Measurements from ENCODE around the gene DACH2. TPM values are rescaled to one million over a fixed set of nuclear protein-coding genes. Genes with fewer than 3 reads are reported as not detected.

The DACH2 gene
- total and polyA plus RNA-seq, 8 donors, result 0.17 to 5.4 (median 5.2) TPM; not detected in 1

DNA sequence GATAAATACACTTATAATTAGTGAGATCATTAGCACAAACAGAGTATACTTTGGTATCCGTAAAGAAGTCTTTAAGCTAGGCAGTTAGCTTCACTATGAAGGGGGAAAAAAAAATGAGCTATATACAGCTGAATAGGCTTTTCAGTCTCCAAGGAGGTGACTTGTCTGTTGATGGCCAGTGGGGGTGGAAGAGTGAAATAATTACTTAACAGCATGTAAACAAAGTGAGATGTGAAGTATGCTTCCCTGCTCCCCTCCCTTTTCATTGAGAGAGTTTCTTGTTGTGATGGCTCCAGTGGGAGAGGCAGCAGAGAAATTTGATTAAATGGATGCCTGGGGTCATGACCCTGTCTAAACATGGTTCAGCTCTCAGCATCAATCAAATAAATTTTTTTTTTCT, 180.9 kb downstream of the DACH2 start:
- H3K9me3 ChIP-seq, result peaks cover 0 to under 1% of the 10 kb centered on the region in 2 donors
- no peak for DNase-seq

DNA sequence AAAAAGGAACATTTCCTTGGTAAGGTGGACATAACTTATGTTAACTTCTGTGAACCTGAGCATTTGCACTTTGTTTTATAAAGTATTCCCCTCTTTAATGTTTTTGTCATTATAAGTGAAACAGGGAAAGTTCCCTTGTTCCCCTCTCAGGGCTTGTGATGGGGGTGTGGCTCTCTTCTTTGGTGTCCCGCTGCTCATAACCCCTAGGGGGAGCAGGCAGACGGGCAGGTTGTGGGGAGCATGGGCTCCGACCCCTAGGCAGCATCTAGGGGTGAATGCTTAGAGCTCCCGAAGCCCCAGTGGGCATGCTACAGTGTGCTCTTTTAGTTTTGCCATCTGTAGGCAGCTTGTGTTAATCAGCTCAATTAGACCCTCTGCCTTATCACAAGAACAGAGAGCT, 200.4 kb downstream of the DACH2 start:
- H3K4me3 ChIP-seq, result no peak overlapping the region
- H3K27me3 ChIP-seq, result no peaks in the 10 kb centered on the region
- intact Hi-C loops (cut with DNase I), result no loop called here
- ATAC-seq, result no peak
- H3K27ac ChIP-seq, result no peak overlapping the region
- DNase-seq, result no peak
- no peaks in the 10 kb centered on the region for H3K36me3 ChIP-seq
- TF ChIP-seq, protein P1, sequence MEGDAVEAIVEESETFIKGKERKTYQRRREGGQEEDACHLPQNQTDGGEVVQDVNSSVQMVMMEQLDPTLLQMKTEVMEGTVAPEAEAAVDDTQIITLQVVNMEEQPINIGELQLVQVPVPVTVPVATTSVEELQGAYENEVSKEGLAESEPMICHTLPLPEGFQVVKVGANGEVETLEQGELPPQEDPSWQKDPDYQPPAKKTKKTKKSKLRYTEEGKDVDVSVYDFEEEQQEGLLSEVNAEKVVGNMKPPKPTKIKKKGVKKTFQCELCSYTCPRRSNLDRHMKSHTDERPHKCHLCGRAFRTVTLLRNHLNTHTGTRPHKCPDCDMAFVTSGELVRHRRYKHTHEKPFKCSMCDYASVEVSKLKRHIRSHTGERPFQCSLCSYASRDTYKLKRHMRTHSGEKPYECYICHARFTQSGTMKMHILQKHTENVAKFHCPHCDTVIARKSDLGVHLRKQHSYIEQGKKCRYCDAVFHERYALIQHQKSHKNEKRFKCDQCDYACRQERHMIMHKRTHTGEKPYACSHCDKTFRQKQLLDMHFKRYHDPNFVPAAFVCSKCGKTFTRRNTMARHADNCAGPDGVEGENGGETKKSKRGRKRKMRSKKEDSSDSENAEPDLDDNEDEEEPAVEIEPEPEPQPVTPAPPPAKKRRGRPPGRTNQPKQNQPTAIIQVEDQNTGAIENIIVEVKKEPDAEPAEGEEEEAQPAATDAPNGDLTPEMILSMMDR (IDR thresholded peaks at IDR 0.05), result no peak
- no peaks in the 10 kb centered on the region for H3K9me3 ChIP-seq
- no peaks in the 10 kb centered on the region for H3K4me1 ChIP-seq

More for the DNA sequence above, 180.9 kb downstream of the DACH2 start:
- no peak for ATAC-seq
- Histone ChIP-seq H3K4me1 (no peaks in the 10 kb centered on the region), H3K36me3 (no peaks in the 10 kb centered on the region), H3K27me3 (no peaks in the 10 kb centered on the region), H3K27ac (no peak overlapping the region), H3K4me3 (no peak overlapping the region)
- intact Hi-C loops (cut with DNase I), result no loop called here
- TF ChIP-seq, protein P1 (IDR thresholded peaks at IDR 0.05), result no peak

DNA sequence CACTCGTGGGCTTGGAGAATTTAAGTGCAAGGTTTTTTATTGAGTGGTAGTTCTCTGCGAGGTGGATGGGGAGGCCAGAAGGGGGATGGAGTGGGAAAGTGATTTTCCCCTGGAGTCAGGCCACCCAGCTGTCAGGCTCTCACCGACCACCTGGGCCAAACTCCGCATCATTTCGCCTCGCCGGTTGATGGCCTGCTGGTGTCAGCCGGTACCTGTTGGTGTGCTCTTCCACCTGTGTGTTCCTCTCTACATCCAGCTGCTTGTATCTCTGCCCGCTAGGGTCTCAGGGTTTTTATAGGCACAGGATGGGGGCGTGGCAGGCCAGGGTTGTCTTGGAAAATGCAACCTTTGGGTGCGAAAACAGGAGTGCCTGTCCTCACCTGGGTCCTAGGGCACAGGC, 200.9 kb downstream of the DACH2 start:
- Histone ChIP-seq H3K27me3 (no peaks in the 10 kb centered on the region), H3K9me3 (no peaks in the 10 kb centered on the region)
- TF ChIP-seq, protein P1 (IDR thresholded peaks at IDR 0.05), result no peak

DNA sequence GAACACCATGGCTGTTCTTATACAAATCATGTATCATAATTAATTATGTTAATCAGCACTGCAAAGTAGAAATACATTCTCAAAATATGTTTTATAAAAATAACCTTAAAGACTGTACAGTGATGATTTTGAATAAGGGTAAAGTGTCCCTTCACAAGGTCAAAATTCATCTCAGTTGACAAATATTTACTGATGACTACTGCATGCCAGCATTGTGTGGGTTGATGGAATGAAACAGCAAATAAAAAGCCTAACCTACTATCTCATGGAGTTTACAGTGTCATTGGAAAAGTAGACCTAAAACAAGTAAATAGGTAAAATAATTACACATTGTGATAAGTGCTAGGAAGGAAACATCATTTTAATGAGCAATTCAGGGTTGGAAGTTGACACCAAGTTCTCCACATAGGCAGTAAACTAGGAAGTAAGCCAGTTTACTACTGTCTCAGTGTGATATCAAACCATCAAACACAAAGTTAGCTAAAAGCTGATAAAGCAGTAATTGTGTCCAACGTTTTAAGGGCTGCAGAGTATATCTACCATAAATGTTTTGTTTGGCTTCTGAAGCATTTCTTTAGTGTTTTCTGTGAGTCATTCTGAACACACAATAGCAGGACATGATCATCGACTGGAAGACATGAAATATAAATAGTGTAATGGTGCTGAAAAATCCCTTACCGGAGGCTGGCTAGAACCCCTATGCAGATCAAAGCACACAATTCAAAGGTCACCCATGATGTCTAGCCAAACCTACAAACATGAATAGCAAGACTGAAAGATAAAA, 221.8 kb downstream of the DACH2 start:
- ATAC-seq, result no peak
- no peak for DNase-seq
- intact Hi-C loops (cut with DNase I), result no loop called here

More for the DNA sequence above, 200.9 kb downstream of the DACH2 start:
- H3K4me1 ChIP-seq, result no peaks in the 10 kb centered on the region
- no peak overlapping the region for H3K27ac ChIP-seq
- intact Hi-C loops (cut with DNase I), result no loop called here
- DNase-seq, result no peak
- ATAC-seq, result no peak
- no peak overlapping the region for H3K4me3 ChIP-seq
- no peaks in the 10 kb centered on the region for H3K36me3 ChIP-seq

DNA sequence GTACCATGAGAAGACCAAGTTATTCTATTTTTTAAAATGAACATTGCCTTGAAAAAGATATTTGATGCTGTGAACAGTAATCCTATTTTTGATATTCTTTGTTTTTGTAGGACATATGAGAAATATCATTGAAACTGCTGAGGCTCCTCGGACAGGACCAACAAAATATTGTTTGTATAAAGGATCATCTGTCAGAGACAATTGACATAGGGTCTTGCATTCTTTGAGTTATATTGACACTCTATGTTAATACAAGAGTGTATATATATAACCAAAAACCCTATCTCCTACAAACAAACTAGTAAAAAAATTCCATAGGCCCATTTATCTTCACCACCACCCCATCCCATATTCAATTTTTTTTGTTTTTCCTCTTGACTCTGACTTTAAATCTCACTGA, 222.7 kb downstream of the DACH2 start:
- intact Hi-C loops (cut with DNase I), result no loop called here
- no peak for DNase-seq
- Histone ChIP-seq H3K27ac (no peak overlapping the region), H3K36me3 (no peaks in the 10 kb centered on the region), H3K9me3 (no peaks in the 10 kb centered on the region), H3K4me3 (no peak overlapping the region), H3K4me1 (no peaks in the 10 kb centered on the region), H3K27me3 (no peaks in the 10 kb centered on the region)
- ATAC-seq, result no peak
- TF ChIP-seq, protein P1 (IDR thresholded peaks at IDR 0.05), result no peak

More for the DNA sequence above, 221.8 kb downstream of the DACH2 start:
- Histone ChIP-seq H3K27me3 (no peaks in the 10 kb centered on the region), H3K4me1 (no peaks in the 10 kb centered on the region), H3K9me3 (no peaks in the 10 kb centered on the region), H3K4me3 (no peak overlapping the region), H3K36me3 (no peaks in the 10 kb centered on the region), H3K27ac (no peak overlapping the region)
- TF ChIP-seq, protein P1 (IDR thresholded peaks at IDR 0.05), result no peak

Measured in left lung (tissue), 10 donors.